Measurements from ENCODE around the gene MAP3K14. TPM values are rescaled to one million over a fixed set of nuclear protein-coding genes. Genes with fewer than 3 reads are reported as not detected.

Gene MAP3K14
- total RNA-seq, 2 donors from 2014 or later: 4.6 to 5.5 TPM

DNA sequence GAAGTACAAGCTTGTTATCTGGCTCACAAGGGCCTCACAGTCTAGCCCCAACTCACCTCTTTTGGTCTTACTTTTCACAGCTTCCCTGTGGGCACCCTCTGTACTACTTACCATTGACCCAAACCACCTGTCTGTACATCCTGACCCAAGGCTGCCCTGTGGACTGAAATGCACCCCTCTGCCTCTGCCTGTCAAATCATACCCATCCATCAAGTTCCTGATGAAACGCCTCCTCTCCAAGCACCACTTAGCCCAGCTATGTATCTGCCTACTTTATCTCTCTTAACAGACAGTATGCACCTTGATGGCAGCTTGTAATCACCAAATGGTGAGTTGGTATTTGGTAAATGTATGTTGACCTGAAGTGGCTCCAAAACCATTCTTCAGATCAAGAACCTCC is 7.5 kb upstream of the MAP3K14 start:
- Mint-ChIP-seq H3K27me3 (ENCODE audit: insufficient read depth) (peaks cover 35% of the 10 kb centered on the region), H3K4me3 (no peak overlapping the region), H3K36me3 (ENCODE audit: low read depth) (no peaks in the 10 kb centered on the region), H3K27ac (no peak overlapping the region), H3K4me1 (peaks cover 4% of the 10 kb centered on the region), H3K9me3 (no peaks in the 10 kb centered on the region)
- H3K27ac ChIP-seq (ENCODE audit: low read depth, low read length): no peak overlapping the region
- no peak for DNase-seq
- H3K36me3 ChIP-seq (ENCODE audit: control insufficient read depth, insufficient read depth, low read length): no peaks in the 10 kb centered on the region
- H3K4me1 ChIP-seq (ENCODE audit: control insufficient read depth, insufficient read depth, low read length): no peaks in the 10 kb centered on the region
- WGBS, 2 experiments (ENCODE audit: insufficient coverage in 1 of 2, insufficient read length in 1 of 2): 91% methylated on average over 1 of the region's 1 CpG; no CpG with 5 or more reads in 1 of the 2 experiments
- no peak for TF ChIP-seq CTCF (conservative IDR thresholded peaks at IDR 0.05)
- no peak overlapping the region for H3K9ac ChIP-seq (ENCODE audit: extremely low read depth, low read length, poor library complexity, severe bottlenecking)
- no peak overlapping the region for H3K4me3 ChIP-seq (ENCODE audit: low read length)
- H3K9me3 ChIP-seq (ENCODE audit: control insufficient read depth, low read length): no peaks in the 10 kb centered on the region
- no peaks in the 10 kb centered on the region for H3K27me3 ChIP-seq (ENCODE audit: control insufficient read depth, insufficient read depth, low read length, poor library complexity, severe bottlenecking)

DNA sequence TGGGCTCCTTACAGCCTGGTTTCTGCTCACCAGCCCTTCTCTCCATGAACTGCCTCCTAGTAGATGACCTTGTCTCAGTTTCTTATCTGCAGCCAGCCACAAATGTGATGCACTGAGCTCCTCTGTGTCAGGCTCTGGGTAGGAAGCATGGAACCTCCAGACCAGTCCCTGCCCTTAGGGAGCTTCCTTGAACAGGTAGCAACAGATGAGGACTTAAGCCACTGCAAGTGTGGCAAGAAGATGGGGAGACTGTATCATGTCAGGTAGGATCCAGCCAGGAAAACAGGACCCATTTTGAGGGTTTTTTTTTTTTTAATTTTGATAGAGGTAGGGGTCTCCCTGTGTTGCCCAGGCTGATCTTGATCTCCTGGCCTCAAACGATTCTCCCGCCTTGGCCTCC is 5.3 kb upstream of the MAP3K14 start:
- Mint-ChIP-seq H3K27me3 (ENCODE audit: insufficient read depth) (peaks cover 37% of the 10 kb centered on the region), H3K27ac (no peak overlapping the region), H3K4me1 (peaks cover 9% of the 10 kb centered on the region), H3K4me3 (no peak overlapping the region), H3K9me3 (no peaks in the 10 kb centered on the region), H3K36me3 (ENCODE audit: low read depth) (no peaks in the 10 kb centered on the region)
- DNase-seq: no peak
- no peaks in the 10 kb centered on the region for H3K36me3 ChIP-seq (ENCODE audit: control insufficient read depth, insufficient read depth, low read length)
- no peak overlapping the region for H3K27ac ChIP-seq (ENCODE audit: low read depth, low read length)
- no peak overlapping the region for H3K4me3 ChIP-seq (ENCODE audit: low read length)
- no peak for TF ChIP-seq CTCF (conservative IDR thresholded peaks at IDR 0.05)
- H3K9ac ChIP-seq (ENCODE audit: extremely low read depth, low read length, poor library complexity, severe bottlenecking): no peak overlapping the region
- H3K4me1 ChIP-seq (ENCODE audit: control insufficient read depth, insufficient read depth, low read length): no peaks in the 10 kb centered on the region
- 96% methylated on average over 2 of the region's 2 CpGs; no CpG with 5 or more reads in 1 of the 2 experiments for WGBS, 2 experiments (ENCODE audit: insufficient coverage in 1 of 2, insufficient read length in 1 of 2)
- no peaks in the 10 kb centered on the region for H3K9me3 ChIP-seq (ENCODE audit: control insufficient read depth, low read length)
- no peaks in the 10 kb centered on the region for H3K27me3 ChIP-seq (ENCODE audit: control insufficient read depth, insufficient read depth, low read length, poor library complexity, severe bottlenecking)

DNA sequence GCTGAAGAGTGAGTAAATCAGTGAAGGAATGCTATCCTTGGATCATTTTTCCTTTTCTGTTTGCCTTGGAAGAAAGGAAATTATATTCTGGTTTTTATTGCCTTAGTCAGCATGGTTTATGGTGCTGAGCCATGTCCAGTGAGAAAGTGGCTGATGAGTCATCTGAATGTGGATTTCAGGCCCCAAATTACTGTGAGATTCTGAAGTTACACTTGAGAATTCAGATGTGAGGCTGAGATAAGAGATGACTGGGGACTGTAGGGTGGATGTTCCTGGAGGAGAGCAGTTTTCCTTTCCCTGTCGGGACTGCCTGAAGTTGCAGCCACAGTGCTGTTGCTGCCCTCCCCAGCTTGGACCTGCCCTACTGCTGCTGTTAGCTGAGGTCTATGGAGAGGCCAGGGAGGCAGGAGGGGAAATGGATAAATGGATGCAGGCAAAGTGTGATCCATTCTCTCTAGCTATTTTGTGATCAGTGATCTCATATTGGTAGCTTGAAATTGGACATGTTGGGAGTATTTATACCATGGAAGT is 4.2 kb upstream of the MAP3K14 start:
- H3K9ac ChIP-seq (ENCODE audit: extremely low read depth, low read length, poor library complexity, severe bottlenecking): no peak overlapping the region
- no peak for TF ChIP-seq CTCF (conservative IDR thresholded peaks at IDR 0.05)
- H3K27ac Mint-ChIP-seq: no peak overlapping the region
- H3K27ac ChIP-seq (ENCODE audit: low read depth, low read length): no peak overlapping the region
- no peaks in the 10 kb centered on the region for H3K4me1 ChIP-seq (ENCODE audit: control insufficient read depth, insufficient read depth, low read length)
- DNase-seq: no peak
- 55% methylated on average over 1 of the region's 1 CpG; no CpG with 5 or more reads in 1 of the 2 experiments for WGBS, 2 experiments (ENCODE audit: insufficient coverage in 1 of 2, insufficient read length in 1 of 2)
- H3K4me1 Mint-ChIP-seq: peaks cover 11% of the 10 kb centered on the region
- H3K9me3 ChIP-seq (ENCODE audit: control insufficient read depth, low read length): no peaks in the 10 kb centered on the region
- no peaks in the 10 kb centered on the region for H3K27me3 ChIP-seq (ENCODE audit: control insufficient read depth, insufficient read depth, low read length, poor library complexity, severe bottlenecking)
- H3K9me3 Mint-ChIP-seq: no peaks in the 10 kb centered on the region
- no peak overlapping the region for H3K4me3 ChIP-seq (ENCODE audit: low read length)
- H3K4me3 Mint-ChIP-seq: no peak overlapping the region
- H3K36me3 Mint-ChIP-seq (ENCODE audit: low read depth): no peaks in the 10 kb centered on the region
- H3K27me3 Mint-ChIP-seq (ENCODE audit: insufficient read depth): peaks cover 37% of the 10 kb centered on the region
- H3K36me3 ChIP-seq (ENCODE audit: control insufficient read depth, insufficient read depth, low read length): no peaks in the 10 kb centered on the region
